GM23248 (cell line): Measurements from ENCODE around the gene TIMP4. TPM values are rescaled to one million over a fixed set of nuclear protein-coding genes. Genes with fewer than 3 reads are reported as not detected.

Experiments used
- DNase-seq: peaks from one replicate; pipeline ENCODE4 v3.0.0-alpha.2; 2015
- H2AFZ ChIP-seq: fragments of 200-600 bp; sonication (generic); 2 replicates; pipeline ENCODE4 v1.6.1; 2016; ENCODE audit warnings: antibody characterized with exemption
- H3F3A ChIP-seq: fragments of 200-600 bp; sonication (generic); 2 replicates; pipeline ENCODE4 v1.6.1; 2016; ENCODE audit warnings: mild to moderate bottlenecking, antibody characterized with exemption, mixed run types; ENCODE audit not compliant: insufficient read depth
- H3K27ac ChIP-seq: fragments of 200-600 bp; sonication (generic); 2 replicates; pipeline ENCODE4 v1.5.1; 2016; ENCODE audit warnings: mild to moderate bottlenecking
- H3K27me3 ChIP-seq: fragments of 200-600 bp; sonication (generic); replicated peaks from 2 replicates; pipeline ENCODE4 v1.6.1; 2016; ENCODE audit warnings: mild to moderate bottlenecking; ENCODE audit not compliant: insufficient read depth
- H3K36me3 ChIP-seq: fragments of 200-600 bp; sonication (generic); 2 replicates; pipeline ENCODE4 v1.6.1; 2016; ENCODE audit warnings: low read depth, mild to moderate bottlenecking
- H3K4me1 ChIP-seq: fragments of 200-600 bp; sonication (generic); 2 replicates; pipeline ENCODE4 v1.6.1; 2016; ENCODE audit warnings: mild to moderate bottlenecking; ENCODE audit not compliant: insufficient read depth
- H3K4me2 ChIP-seq: fragments of 200-600 bp; sonication (generic); one replicate; pipeline ENCODE4 v1.6.1; 2016; ENCODE audit warnings: mild to moderate bottlenecking; ENCODE audit not compliant: unreplicated experiment
- H3K4me3 ChIP-seq: fragments of 200-600 bp; sonication (generic); 2 replicates; pipeline ENCODE4 v1.5.1; 2016; ENCODE audit warnings: mild to moderate bottlenecking
- H3K79me2 ChIP-seq: fragments of 200-600 bp; sonication (generic); 2 replicates; pipeline ENCODE4 v1.6.1; 2016; ENCODE audit warnings: mild to moderate bottlenecking; ENCODE audit not compliant: insufficient read depth
- H3K9ac ChIP-seq: fragments of 200-600 bp; sonication (generic); 2 replicates; pipeline ENCODE4 v1.6.1; 2016; ENCODE audit warnings: mild to moderate bottlenecking
- H3K9me2 ChIP-seq: fragments of 200-600 bp; sonication (generic); 2 replicates; pipeline ENCODE4 v1.6.1; 2016; ENCODE audit warnings: mixed run types, mild to moderate bottlenecking, moderate library complexity; ENCODE audit not compliant: insufficient read depth
- H3K9me3 ChIP-seq: fragments of 200-600 bp; sonication (generic); one replicate; pipeline ENCODE4 v1.6.1; 2017; ENCODE audit warnings: low read depth
- H4K20me1 ChIP-seq: fragments of 200-600 bp; sonication (generic); 2 replicates; pipeline ENCODE4 v1.6.0; 2016; ENCODE audit not compliant: insufficient read depth
- EZH2 ChIP-seq: fragments of 200-600 bp; sonication (generic); IDR thresholded peaks from 2 replicates; pipeline ENCODE4 v1.6.1; 2018; ENCODE audit warnings: antibody characterized with exemption, mild to moderate bottlenecking; ENCODE audit not compliant: insufficient read depth, poor library complexity, severe bottlenecking
- EZH2phosphoT487 ChIP-seq: fragments of 200-600 bp; sonication (generic); IDR thresholded peaks from 2 replicates; pipeline ENCODE4 v1.6.1; 2018; ENCODE audit warnings: antibody characterized with exemption, moderate library complexity, mild to moderate bottlenecking, low read depth; ENCODE audit not compliant: insufficient read depth
- WGBS, 2 experiments: methylation state at CpG; one replicate each; pipeline ENCODE4 v1.1.6; 2015 to 2017; ENCODE audit warnings: low lambda C conversion rate in 2 of 2, low coverage in 1 of 2; ENCODE audit errors: missing lambda C conversion rate in 2 of 2; 5-methylcytosine and 5-hydroxymethylcytosine counted together
- in situ Hi-C: fragments of 300-500 bp; cut with MboI; formaldehyde crosslinking; loops from 2 replicates; pipeline ENCODE4 v1.15.0; 2020
- polyA plus RNA-seq: library from polyadenylated mRNA; unstranded; fragments of >200 nt; fragmentation: Nextera tagmentation; extraction: Ambion mirVana; gene quantifications from 2 replicates; pipeline ENCODE4 v1.2.1, GENCODE V29; 2016
- total RNA-seq: library from RNA; depleted of rRNA; stranded (reverse); fragments of >200 nt; shearing (Covaris generic); gene quantifications from 2 replicates; pipeline ENCODE4 v1.2.3, GENCODE V29; 2014

The TIMP4 gene
- total and polyA plus RNA-seq, 2 experiments from 2014 or later, result 0.54 TPM; not detected in 1

GRCh38 chr3:12197475-12197874 is 38.8 kb upstream of the TIMP4 start:
- H2AFZ ChIP-seq, result no peak overlapping the region

GRCh38 chr3:12196684-12197083 is 38.0 kb upstream of the TIMP4 start:
- in situ Hi-C loops, result no loop called here
- WGBS, 2 experiments, result 88 to 98% methylated on average over 3 of the region's 3 CpGs

More at GRCh38 chr3:12197475-12197874, 38.8 kb upstream of the TIMP4 start:
- in situ Hi-C loops, result no loop called here
- H3K4me2 ChIP-seq, result no peak overlapping the region
- no peaks in the 10 kb centered on the region for H3K9me2 ChIP-seq
- no peaks in the 10 kb centered on the region for H3K36me3 ChIP-seq
- H3K4me1 ChIP-seq, result peaks cover 31% of the 10 kb centered on the region
- no peak overlapping the region for H3K4me3 ChIP-seq
- H3K27ac ChIP-seq, result no peak overlapping the region
- no peak for TF ChIP-seq EZH2phosphoT487
- TF ChIP-seq EZH2, result no peak
- H3K9ac ChIP-seq, result no peak overlapping the region
- no peaks in the 10 kb centered on the region for H3K79me2 ChIP-seq
- no peak for DNase-seq
- no peaks in the 10 kb centered on the region for H3K27me3 ChIP-seq
- no peaks in the 10 kb centered on the region for H4K20me1 ChIP-seq
- H3F3A ChIP-seq, result peaks cover 23% of the 10 kb centered on the region
- no peaks in the 10 kb centered on the region for H3K9me3 ChIP-seq

GRCh38 chr3:12195231-12195630 is 36.5 kb upstream of the TIMP4 start:
- H3K4me2 ChIP-seq, result peak overlapping the region; percentile 39

More at GRCh38 chr3:12196684-12197083, 38.0 kb upstream of the TIMP4 start:
- Histone ChIP-seq H3K36me3 (no peaks in the 10 kb centered on the region), H3F3A (peaks cover 23% of the 10 kb centered on the region), H3K4me2 (no peak overlapping the region), H3K9me2 (no peaks in the 10 kb centered on the region), H4K20me1 (no peaks in the 10 kb centered on the region), H3K9me3 (no peaks in the 10 kb centered on the region), H3K27me3 (no peaks in the 10 kb centered on the region), H3K4me3 (no peak overlapping the region), H2AFZ (no peak overlapping the region), H3K27ac (no peak overlapping the region), H3K4me1 (peaks cover 31% of the 10 kb centered on the region), H3K9ac (no peak overlapping the region), H3K79me2 (no peaks in the 10 kb centered on the region)
- DNase-seq, result no peak
- TF ChIP-seq EZH2 (no peak), EZH2phosphoT487 (no peak)

GRCh38 chr3:12194669-12195161 is 36.0 kb upstream of the TIMP4 start:
- peaks cover 23% of the 10 kb centered on the region for H3F3A ChIP-seq
- H3K9me3 ChIP-seq, result no peaks in the 10 kb centered on the region
- H3K9ac ChIP-seq, result no peak overlapping the region
- no peak overlapping the region for H3K4me3 ChIP-seq
- no peaks in the 10 kb centered on the region for H4K20me1 ChIP-seq
- no peaks in the 10 kb centered on the region for H3K79me2 ChIP-seq
- peak; percentile 58 for DNase-seq
- no peaks in the 10 kb centered on the region for H3K27me3 ChIP-seq
- no peak overlapping the region for H2AFZ ChIP-seq
- H3K36me3 ChIP-seq, result no peaks in the 10 kb centered on the region
- no peaks in the 10 kb centered on the region for H3K9me2 ChIP-seq
- WGBS, 2 experiments, result 97% methylated on average over 3 of the region's 3 CpGs
- peak overlapping the region; percentile 39 for H3K4me2 ChIP-seq
- peak overlapping the region; percentile 80 for H3K27ac ChIP-seq
- peaks cover 31% of the 10 kb centered on the region for H3K4me1 ChIP-seq
- in situ Hi-C loops, result no loop called here
- TF ChIP-seq EZH2 (no peak), EZH2phosphoT487 (no peak)

More at GRCh38 chr3:12195231-12195630, 36.5 kb upstream of the TIMP4 start:
- Histone ChIP-seq H3K27ac (no peak overlapping the region), H3K9me2 (no peaks in the 10 kb centered on the region), H3K9ac (no peak overlapping the region), H2AFZ (no peak overlapping the region), H3K4me1 (peaks cover 31% of the 10 kb centered on the region), H3K9me3 (no peaks in the 10 kb centered on the region), H3K79me2 (no peaks in the 10 kb centered on the region), H3F3A (peaks cover 23% of the 10 kb centered on the region), H3K27me3 (no peaks in the 10 kb centered on the region), H3K36me3 (no peaks in the 10 kb centered on the region), H4K20me1 (no peaks in the 10 kb centered on the region), H3K4me3 (no peak overlapping the region)
- TF ChIP-seq EZH2 (no peak), EZH2phosphoT487 (no peak)
- WGBS, 2 experiments, result 92 to 98% methylated on average over 4 of the region's 4 CpGs
- in situ Hi-C loops, result no loop called here
- peak; percentile 23 for DNase-seq

- Histone ChIP-seq H3K9me2 (no peaks in the 10 kb centered on the region), H3K9me3 (no peaks in the 10 kb centered on the region), H3K9ac (peak overlapping the region; percentile 49), H2AFZ (no peak overlapping the region), H3K4me3 (peak overlapping the region; percentile 24), H3F3A (peaks cover 23% of the 10 kb centered on the region), H3K4me1 (peaks cover 31% of the 10 kb centered on the region), H3K36me3 (no peaks in the 10 kb centered on the region), H3K4me2 (peak overlapping the region; percentile 75), H3K27ac (peak overlapping the region; percentile 80), H4K20me1 (no peaks in the 10 kb centered on the region), H3K27me3 (no peaks in the 10 kb centered on the region), H3K79me2 (no peaks in the 10 kb centered on the region)
- WGBS, 2 experiments, result 4 to 6% methylated on average over 3 of the region's 3 CpGs
- no peak for TF ChIP-seq EZH2
- TF ChIP-seq EZH2phosphoT487, result no peak
- peak; percentile 88 for DNase-seq
- in situ Hi-C loops, result no loop called here
These were observed 35.5 kb upstream of the TIMP4 start for GRCh38 chr3:12194209-12194608.
